GM18868 (cell line): Measurements from ENCODE around the gene PTPN1.
"Not testable (repeated sequence)": the region's sequence is repeated elsewhere in the genome, so short reads cannot be mapped to it uniquely, and the experiment has no call there.

Experiments
- ATAC-seq: cut with Tn5 transposase; IDR thresholded peaks from one replicate; pipeline ENCODE4 v1.9.1; 2021; ENCODE audit warnings: mild to moderate bottlenecking, moderate library complexity; ENCODE audit not compliant: unreplicated experiment

PTPN1 gene

GRCh38 chr20:50552979-50553378, 42.8 kb downstream of the PTPN1 start:
- no peak for ATAC-seq

- ATAC-seq: no peak
Observed at GRCh38 chr20:50554694-50555579, 44.8 kb downstream of the PTPN1 start.

DNA sequence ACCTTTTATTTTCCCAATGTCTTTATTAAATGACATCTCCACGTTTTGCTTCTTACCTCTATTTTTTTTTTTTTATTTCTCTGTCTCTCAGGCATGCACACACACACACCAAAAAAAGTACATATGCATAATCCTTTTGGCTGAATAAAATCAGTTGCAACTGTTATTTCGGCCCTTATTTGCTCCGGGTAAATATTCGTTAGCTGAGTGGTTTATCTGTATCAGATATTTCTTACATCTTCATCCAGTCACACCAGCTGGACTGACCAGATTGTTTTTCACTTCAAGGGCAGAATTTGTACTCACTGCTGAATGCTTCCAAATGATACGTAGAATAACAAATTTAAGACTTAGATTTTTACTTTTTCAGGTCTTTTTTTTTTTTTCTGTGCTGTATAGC, 45.5 kb downstream of the PTPN1 start:
- no peak for ATAC-seq

- ATAC-seq: no peak
Observed at GRCh38 chr20:50557549-50558134, 47.5 kb downstream of the PTPN1 start.

- no peak for ATAC-seq
Observed at GRCh38 chr20:50558483-50558925, 48.3 kb downstream of the PTPN1 start.

DNA sequence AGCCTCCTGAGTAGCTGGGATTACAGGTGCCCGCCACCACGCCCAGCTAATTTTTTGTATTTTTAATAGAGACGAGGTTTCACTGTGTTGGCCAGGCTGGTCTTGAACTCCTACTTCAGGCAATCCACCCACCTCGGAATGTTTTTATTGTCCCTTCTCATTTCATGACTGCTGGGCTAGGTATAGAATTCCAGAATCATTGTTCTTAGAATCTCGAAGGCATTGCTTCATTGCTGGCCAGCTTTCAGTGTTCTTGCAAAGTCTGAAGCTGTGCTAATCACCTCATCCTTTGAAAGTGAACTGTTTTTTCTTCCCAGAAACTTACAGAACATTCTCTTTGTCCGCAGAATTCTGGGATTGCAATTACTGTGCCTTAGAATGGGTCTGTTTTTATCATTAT, 49.0 kb downstream of the PTPN1 start:
- no peak for ATAC-seq

- ATAC-seq: no peak
Observed at GRCh38 chr20:50559856-50560638, 49.9 kb downstream of the PTPN1 start.

DNA sequence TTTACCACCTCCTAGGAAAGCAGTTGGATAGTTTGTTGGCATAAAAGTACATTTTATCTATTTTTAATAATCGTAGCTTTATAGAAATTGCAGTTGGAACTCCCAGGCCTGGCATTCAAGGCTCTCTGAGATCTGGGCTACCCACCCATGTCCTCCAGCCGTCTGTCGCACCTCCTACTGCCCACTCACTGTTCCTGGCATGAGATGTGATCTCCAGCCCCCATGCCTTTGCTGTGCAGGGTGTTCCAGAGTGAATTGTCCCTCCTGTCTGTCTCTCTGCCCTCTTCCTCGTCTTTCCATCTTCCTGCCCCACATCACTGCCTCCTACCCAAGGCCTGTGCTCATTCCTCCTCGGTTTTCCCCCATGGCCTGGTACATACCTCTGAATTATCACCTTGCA, 50.7 kb downstream of the PTPN1 start:
- no peak for ATAC-seq

DNA sequence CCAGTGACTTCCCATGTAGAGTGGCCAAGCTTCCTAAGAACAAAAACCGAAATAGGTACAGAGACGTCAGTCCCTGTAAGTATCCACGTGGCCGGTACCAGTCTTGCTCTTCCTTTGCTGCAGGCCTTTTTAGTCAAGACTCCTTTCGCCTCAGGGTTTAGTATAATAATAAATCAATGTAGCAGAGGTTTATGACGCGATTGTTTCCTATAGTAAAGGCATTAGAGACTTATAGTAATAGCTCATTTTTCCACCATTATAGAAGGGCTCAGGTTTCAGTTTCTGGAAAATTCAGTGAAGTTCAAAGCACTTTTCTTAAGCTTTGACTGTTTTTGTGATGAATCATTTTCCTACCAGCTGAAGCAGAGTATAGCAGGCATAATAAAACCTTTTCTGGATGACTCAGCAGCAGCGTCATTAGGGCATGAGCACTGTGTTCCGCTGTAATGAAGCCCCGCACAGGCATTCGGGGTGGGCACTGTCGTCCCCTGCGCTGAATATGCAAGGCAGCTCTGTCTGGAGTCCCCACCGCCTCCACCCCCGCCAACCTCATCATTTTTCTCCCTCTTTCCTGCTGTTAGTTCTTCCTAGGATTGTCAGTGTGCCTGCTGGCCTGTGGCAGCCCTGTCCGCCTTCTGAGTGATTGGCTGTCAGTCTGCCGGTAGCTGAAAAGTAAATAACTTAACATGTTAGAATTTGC, 51.3 kb downstream of the PTPN1 start:
- no peak for ATAC-seq

GRCh38 chr20:50562262-50562701, 52.1 kb downstream of the PTPN1 start:
- ATAC-seq: no peak

GRCh38 chr20:50563133-50563944, 53.2 kb downstream of the PTPN1 start:
- no peak for ATAC-seq

DNA sequence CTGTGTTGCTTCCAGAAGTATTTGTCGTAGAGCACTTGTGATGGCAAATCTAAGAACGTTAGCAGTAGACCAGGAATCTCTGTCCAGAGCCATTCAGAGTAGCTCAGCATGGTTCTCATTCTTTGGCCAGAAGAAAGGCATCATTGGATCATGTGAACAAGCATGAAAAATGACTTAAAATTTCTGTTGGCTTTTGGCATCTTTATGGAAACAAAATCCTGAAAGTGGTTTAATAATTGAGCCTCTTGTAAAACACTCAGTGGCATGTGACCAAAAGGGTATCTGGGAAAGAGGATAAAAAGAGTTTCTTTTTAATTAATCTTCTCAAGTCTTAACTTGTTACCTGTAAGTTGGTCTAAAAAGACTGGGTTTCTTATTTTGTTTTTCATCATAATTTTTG, 55.2 kb downstream of the PTPN1 start:
- no peak for ATAC-seq

DNA sequence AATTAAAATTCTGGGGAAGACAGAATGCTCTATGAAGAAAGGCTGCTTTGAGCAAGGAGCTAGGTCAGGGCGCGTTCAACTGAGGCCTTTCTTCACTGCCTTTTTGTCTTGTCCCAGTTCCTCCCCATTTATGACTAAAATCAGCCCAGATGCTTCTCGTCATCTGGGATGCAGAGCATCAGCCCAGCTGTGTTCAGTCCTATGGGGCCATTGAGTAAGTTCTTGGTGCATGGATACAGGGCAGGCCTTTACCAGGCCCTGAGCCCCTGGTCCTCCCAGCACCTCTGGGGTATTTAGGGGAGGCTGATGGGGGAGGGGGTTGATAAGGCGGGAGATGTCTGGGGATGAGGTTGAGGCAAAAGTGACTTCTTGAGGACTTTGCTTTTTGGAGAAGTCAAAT, 55.7 kb downstream of the PTPN1 start:
- no peak for ATAC-seq

DNA sequence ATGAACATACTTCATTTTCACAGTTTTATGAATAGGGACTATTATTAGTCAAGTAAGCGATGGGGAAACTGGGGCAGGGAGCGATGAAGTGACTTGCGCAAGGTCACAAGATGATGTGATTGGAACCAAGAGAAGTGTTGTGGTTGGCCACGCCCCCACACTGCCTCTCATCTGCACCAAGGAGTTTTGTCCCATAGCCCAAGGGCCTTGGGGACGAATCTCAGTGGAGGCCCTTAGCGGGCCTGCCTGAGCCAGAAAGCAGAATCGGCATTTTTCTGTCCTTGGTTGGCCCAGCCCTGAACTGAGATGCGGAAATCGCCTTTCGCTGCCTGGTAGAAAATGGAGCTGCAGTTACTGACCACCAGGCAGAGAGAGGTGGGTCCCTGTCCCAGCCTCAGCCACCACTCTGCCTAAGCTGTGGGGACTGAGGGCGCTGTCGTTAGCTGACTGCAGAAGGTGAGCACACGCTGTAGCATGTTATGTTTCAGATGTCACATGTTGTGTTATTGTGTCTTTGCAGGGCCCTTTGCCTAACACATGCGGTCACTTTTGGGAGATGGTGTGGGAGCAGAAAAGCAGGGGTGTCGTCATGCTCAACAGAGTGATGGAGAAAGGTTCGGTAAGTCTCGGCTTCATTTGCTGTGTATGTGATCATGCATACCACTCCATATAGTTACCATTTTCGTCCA, 57.8 kb downstream of the PTPN1 start:
- ATAC-seq: no peak

DNA sequence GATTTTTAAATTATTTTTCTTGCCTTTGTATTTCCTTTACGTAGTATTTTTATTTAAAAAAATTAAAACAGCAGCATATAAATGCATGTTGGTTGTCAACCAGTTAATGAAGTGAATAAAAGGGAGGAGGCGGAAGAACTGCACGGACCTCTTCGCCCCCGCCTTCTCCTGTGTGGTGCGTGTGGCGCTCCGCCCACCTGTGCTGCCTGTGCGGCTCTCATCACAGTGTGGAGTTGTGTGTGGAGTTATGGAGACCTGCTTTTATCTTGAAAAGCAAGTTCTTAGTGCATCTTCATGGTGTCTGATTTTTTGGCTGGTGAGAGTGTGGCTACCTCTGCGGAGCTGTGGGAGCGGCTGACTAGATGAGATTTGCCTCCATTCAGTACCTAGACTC, 58.4 kb downstream of the PTPN1 start:
- no peak for ATAC-seq

GRCh38 chr20:50569487-50569863, 59.3 kb downstream of the PTPN1 start:
- ATAC-seq: not testable (repeated sequence)

GRCh38 chr20:50569864-50570836, 60.0 kb downstream of the PTPN1 start:
- ATAC-seq: peak; percentile 88

GRCh38 chr20:50571466-50571865, 61.3 kb downstream of the PTPN1 start:
- no peak for ATAC-seq
